Right cardiac atrium (tissue), 5 donors: ENCODE results near the gene SLC35B2. TPM values are rescaled to one million over a fixed set of nuclear protein-coding genes. Genes with fewer than 3 reads are reported as not detected.
A peak's percentile ranks its signal among the peaks of the same experiment; 100 is the strongest.

Source experiments
- ATAC-seq, 2 donors: fragments of 200-7000 bp; cut with Tn5 transposase; one replicate each; pipeline versions ENCODE4 v1.8.0 to v1.9.1; 2020; ENCODE audit warnings: moderate library complexity in 2 of 2, mild to moderate bottlenecking in 1 of 2
- DNase-seq, 3 donors: peaks; one replicate each; pipeline ENCODE4 v3.0.0-alpha.2; 2020
- H3K27ac ChIP-seq: one replicate; pipeline ENCODE4 v1.5.1; 2013; ENCODE audit warnings: mild to moderate bottlenecking, low read length, control low read depth, moderate library complexity
- H3K27me3 ChIP-seq: one replicate; pipeline ENCODE4 v1.6.1; 2013; ENCODE audit not compliant: control insufficient read depth, insufficient read depth
- H3K4me1 ChIP-seq: one replicate; pipeline ENCODE4 v1.6.1; 2013; ENCODE audit warnings: low read length; ENCODE audit not compliant: control insufficient read depth, insufficient read depth
- H3K4me3 ChIP-seq: one replicate; pipeline ENCODE4 v1.5.1; 2013; ENCODE audit warnings: low read length, control low read depth
- H3K9me3 ChIP-seq: one replicate; pipeline ENCODE4 v1.6.1; 2013; ENCODE audit warnings: low read length; ENCODE audit not compliant: control insufficient read depth
- whole genome bisulfite sequencing: extraction: QIAGEN DNeasy Blood & Tissue Kit; methylation state at CpG from one replicate; pipeline ENCODE4 v1.1.7; 2013; 5-methylcytosine and 5-hydroxymethylcytosine counted together
- intact Hi-C, 4 donors: fragments of 100-400 bp; cut with DNase I; formaldehyde crosslinking; loops; one replicate each; pipeline versions ENCODE4 v1.11.0 to v1.14.0; 2022 to 2023
- polyA plus RNA-seq: library from polyadenylated mRNA; stranded (reverse); fragments of 200-250 nt; gene quantifications from one replicate; pipeline ENCODE4 v1.2.3, GENCODE V29; 2013
- total RNA-seq, 4 donors: library from RNA; stranded (reverse); fragmentation: NEBNext Ultra II Directional; extraction: Animal tissue kit (Norgen Biotek cat#: 25700); gene quantifications; one replicate each; pipeline ENCODE4 v1.2.1, GENCODE V29; 2021
- donor health status: healthy with polysubstance abuse.
- donor health status: DM: no; HTN: yes; CAD: no.
- donor health status: DM: no; HTN: no; CAD: no.
- donor health status: DM: no; HTN: yes; CAD: no; lungs with severe emphysema.
- donor health status: DM: yes; HTN: yes; CAD: no.

Gene SLC35B2
- total and polyA plus RNA-seq, 5 donors = 15.8 to 25.2 (median 21.8) TPM

DNA sequence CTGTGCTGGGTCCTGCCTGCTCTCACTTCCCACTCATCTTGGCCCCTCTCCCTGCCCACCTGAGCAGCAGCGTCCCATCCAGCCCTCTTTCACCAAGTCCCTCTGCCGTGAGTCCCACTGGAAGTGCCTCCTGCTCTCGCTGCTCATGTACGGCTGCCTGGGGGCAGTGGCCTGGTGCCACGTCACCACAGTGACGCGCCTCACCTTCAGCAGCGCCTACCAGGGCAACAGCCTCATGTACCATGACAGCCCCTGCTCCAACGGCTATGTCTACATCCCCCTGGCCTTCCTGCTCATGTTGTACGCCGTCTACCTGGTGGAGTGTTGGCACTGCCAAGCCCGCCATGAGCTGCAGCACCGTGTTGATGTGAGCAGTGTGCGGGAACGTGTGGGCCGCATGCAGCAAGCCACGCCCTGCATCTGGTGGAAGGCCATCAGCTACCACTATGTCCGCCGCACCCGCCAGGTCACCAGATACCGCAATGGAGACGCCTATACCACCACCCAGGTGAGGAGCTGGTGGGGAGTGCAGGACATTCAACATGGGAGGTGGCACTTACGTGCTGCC is 15.8 kb upstream of the SLC35B2 start:
- no peak for DNase-seq
- no peaks in the 10 kb centered on the region for H3K4me1 ChIP-seq
- H3K27ac ChIP-seq = no peak overlapping the region
- intact Hi-C loops = loop anchor here in 1 of 4 donors (10.0 kb wide), 1 partner anchor 62 kb away; no protein-coding TSS in a partner anchor
- no peak overlapping the region for H3K4me3 ChIP-seq
- 84% methylated on average over 23 of the region's 23 CpGs for WGBS
- H3K27me3 ChIP-seq = no peaks in the 10 kb centered on the region
- no peak for ATAC-seq
- no peaks in the 10 kb centered on the region for H3K9me3 ChIP-seq

DNA sequence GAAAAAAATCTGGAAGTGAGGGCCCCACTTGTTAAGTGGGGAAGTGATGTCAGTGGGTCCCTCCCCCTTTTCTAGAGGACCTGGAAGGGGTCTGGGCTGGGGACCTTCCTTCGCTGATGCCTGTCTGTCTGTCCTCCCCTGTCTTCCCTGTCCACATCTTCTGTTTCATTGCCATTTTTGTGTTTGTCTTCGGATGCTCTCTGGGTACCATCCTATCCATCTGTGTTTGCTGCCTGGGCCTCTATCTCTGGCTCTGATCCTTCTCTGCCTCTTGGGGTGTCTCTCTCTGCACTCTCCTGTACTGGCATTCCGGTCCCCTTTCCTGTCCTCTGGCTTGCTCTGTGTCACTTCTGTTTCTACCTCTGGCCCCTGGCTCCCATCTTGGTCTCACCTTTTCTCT is 15.2 kb upstream of the SLC35B2 start:
- DNase-seq (no peak), ATAC-seq (no peak)
- intact Hi-C loops = loop anchor here in 1 of 4 donors (10.0 kb wide), 1 partner anchor 62 kb away; no protein-coding TSS in a partner anchor
- H3K4me3 ChIP-seq = no peak overlapping the region
- no peaks in the 10 kb centered on the region for H3K27me3 ChIP-seq
- no peaks in the 10 kb centered on the region for H3K9me3 ChIP-seq
- 85% methylated on average over 3 of the region's 3 CpGs for WGBS
- no peak overlapping the region for H3K27ac ChIP-seq
- H3K4me1 ChIP-seq = no peaks in the 10 kb centered on the region

- no peaks in the 10 kb centered on the region for H3K27me3 ChIP-seq
- no peak overlapping the region for H3K27ac ChIP-seq
- WGBS = 56% methylated on average over 3 of the region's 3 CpGs
- H3K4me3 ChIP-seq = no peak overlapping the region
- ATAC-seq (no peak), DNase-seq (no peak)
- intact Hi-C loops = loop anchor here in 1 of 4 donors (10.0 kb wide), 1 partner anchor 63 kb away; no protein-coding TSS in a partner anchor
- H3K4me1 ChIP-seq = no peaks in the 10 kb centered on the region
- H3K9me3 ChIP-seq = no peaks in the 10 kb centered on the region
Measured at GRCh38 chr6:44271914-44272313, 14.6 kb upstream of the SLC35B2 start.

DNA sequence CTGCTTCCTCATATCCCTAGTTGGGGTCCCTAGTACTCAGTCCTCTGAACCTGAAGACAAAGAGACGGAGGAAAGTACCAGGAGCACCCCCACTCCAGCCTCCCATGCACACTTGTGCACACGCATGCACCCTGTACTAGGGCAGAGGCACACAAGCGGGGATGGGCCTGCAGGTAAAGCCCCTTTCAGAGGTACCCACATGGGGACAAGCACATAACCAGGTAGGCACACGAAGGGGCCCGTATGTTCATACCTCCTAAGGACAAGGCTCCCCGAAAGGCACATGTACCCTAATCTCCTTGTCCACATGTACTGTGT is 14.0 kb upstream of the SLC35B2 start:
- ATAC-seq (no peak), DNase-seq (no peak)
- H3K4me1 ChIP-seq = no peaks in the 10 kb centered on the region
- intact Hi-C loops = loop anchor here in 1 of 4 donors (10.0 kb wide), 1 partner anchor 63 kb away; no protein-coding TSS in a partner anchor
- no peaks in the 10 kb centered on the region for H3K9me3 ChIP-seq
- H3K27ac ChIP-seq = no peak overlapping the region
- WGBS = 77% methylated on average over 6 of the region's 6 CpGs
- H3K4me3 ChIP-seq = no peak overlapping the region
- no peaks in the 10 kb centered on the region for H3K27me3 ChIP-seq

DNA sequence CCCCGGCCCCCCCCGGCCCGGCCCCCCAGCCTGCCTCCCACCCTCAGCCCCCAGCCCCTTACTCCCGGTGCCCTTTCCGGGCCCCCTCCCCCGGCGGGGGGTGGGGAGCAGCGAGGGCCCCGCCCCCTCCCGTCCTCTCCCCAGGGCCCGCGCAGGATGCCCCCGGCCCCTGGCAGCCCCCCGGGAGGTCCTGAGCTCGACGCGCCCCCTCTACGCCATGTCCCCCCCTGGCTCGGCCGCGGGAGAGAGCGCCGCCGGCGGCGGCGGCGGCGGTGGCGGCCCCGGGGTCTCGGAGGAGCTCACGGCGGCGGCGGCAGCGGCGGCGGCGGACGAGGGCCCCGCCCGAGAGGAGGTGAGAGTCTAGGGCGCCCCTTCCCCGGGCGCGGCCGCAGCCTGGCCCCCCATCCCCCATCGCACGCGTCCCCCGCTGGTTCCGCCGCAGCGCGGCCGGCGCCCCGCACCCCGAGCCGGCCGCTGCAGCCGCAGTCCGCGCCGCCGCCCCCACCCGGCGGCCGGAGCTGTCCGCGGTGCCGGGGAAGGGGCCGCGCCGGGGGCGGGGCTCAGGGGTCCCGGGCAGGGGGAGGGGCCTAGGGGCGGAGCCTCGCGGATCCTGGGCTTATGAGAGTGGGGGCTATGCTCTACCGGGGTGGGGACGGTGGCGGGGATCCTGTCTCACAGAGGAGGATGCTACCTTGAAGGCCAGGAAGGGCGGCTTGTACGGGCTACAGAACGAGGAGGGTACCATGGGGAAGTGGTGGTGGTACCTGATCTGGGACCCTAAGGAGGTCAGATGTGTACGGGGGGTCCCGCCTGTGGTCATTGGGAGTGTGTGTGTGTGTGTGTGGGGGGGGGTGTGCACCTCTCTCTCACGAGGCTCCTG is 13.4 kb upstream of the SLC35B2 start:
- Histone ChIP-seq H3K27me3 (no peaks in the 10 kb centered on the region), H3K9me3 (no peaks in the 10 kb centered on the region), H3K4me1 (no peaks in the 10 kb centered on the region), H3K27ac (no peak overlapping the region), H3K4me3 (peak overlapping the region; percentile 77)
- DNase-seq = no peak
- 2% methylated on average over 89 of the region's 90 CpGs for WGBS
- no peak for ATAC-seq
- intact Hi-C loops = loop anchor here in 1 of 4 donors (10.0 kb wide), 1 partner anchor 64 kb away; no protein-coding TSS in a partner anchor

- peak in 1 of 3 donors; percentile 63 for DNase-seq
- no peaks in the 10 kb centered on the region for H3K27me3 ChIP-seq
- WGBS = 9% methylated on average over 29 of the region's 29 CpGs
Measured at GRCh38 chr6:44269921-44270525, 12.7 kb upstream of the SLC35B2 start, which contains the start of gene TMEM151B. TMEM151B (plus strand) TSS chr6:44270450; CDS start chr6:44270743, 293 bp downstream.

DNA sequence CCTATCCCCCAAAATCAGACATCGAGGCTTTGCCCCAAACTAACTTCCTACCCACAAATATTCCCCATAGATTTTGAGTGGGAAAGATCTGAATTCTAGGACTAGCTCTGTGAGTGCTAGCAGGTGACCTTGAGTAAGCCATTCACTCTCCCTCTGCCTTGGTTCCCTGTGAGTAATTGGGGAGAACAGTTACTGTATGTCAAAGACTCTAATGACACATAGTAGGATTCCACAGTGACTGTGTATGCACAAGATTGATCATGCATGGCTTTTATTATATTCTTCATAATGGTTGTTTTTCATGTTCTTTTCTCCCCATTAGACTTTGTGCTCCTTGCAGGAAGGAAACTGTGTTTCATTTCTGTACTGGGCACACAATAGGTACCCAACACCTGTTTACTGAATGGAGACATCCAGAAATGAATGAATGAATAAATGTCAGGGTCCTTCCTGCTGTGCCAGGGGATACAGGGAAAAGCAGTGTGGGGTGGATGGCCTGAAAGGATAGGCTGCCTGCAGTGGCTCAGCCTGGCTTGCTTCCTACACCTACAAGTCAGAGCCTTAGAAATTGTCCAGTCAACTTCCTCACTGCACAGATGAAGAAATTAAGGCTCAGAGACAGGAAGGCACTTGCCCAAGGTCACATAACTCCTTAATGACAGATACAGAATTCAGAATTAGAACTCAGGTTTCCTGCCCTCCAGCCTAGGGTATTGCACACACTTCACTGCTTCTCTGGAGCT is 12.0 kb upstream of the SLC35B2 start:
- H3K9me3 ChIP-seq = no peaks in the 10 kb centered on the region
- intact Hi-C loops = loop anchor here in 1 of 4 donors (5.0 kb wide), 1 partner anchor 68 kb away; no protein-coding TSS in a partner anchor
- WGBS = 74% methylated on average over 1 of the region's 1 CpG
- no peak overlapping the region for H3K4me3 ChIP-seq
- peaks cover 1% of the 10 kb centered on the region for H3K4me1 ChIP-seq
- H3K27ac ChIP-seq = no peak overlapping the region
- no peaks in the 10 kb centered on the region for H3K27me3 ChIP-seq
- no peak for DNase-seq
- no peak for ATAC-seq

More at GRCh38 chr6:44269921-44270525, 12.7 kb upstream of the SLC35B2 start, which contains the start of gene TMEM151B:
- intact Hi-C loops = loop anchor here in 2 of 4 donors (5.0 to 10.0 kb wide), 2 partner anchors 65 to 67 kb away; no protein-coding TSS in a partner anchor
- Histone ChIP-seq H3K4me3 (peak within 1 kb of the TSS; percentile 77), H3K4me1 (no peaks in the 10 kb centered on the region), H3K9me3 (no peaks in the 10 kb centered on the region), H3K27ac (no peak within 1 kb of the TSS)
- no peak for ATAC-seq

- WGBS = 18% methylated on average over 5 of the region's 5 CpGs
- ATAC-seq (no peak), DNase-seq (no peak)
- Histone ChIP-seq H3K4me1 (peaks cover 12% of the 10 kb centered on the region), H3K4me3 (no peak overlapping the region), H3K9me3 (no peaks in the 10 kb centered on the region), H3K27ac (no peak overlapping the region), H3K27me3 (no peaks in the 10 kb centered on the region)
- intact Hi-C loops = loop anchor here in 2 of 4 donors (1.0 to 5.0 kb wide), 2 partner anchors 69 to 70 kb away; no protein-coding TSS in a partner anchor
Measured at GRCh38 chr6:44268095-44268628, 10.8 kb upstream of the SLC35B2 start.

DNA sequence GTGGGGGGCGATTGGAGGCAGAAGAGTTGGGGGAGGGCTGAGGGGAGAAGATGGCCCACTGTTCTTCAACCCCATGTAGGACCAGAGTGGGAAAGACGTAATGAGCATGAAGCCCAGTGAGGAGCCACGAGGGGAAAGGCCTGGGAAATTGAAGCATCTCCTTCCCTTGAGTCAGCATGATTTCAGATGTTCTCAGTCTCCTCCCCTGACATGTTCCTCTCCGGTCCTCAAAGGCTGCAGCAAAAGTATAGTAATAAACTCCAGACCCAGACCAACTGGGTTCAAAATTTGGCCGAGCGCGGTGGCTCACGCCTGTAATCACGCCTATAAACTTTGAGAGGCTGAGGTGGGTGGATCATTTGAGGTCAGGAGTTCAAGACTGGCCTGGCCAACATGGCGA is 9.9 kb upstream of the SLC35B2 start:
- no peak overlapping the region for H3K27ac ChIP-seq
- peaks cover 14% of the 10 kb centered on the region for H3K4me1 ChIP-seq
- H3K27me3 ChIP-seq = no peaks in the 10 kb centered on the region
- H3K4me3 ChIP-seq = no peak overlapping the region
- intact Hi-C loops = loop anchor here in 1 of 4 donors (5.0 kb wide), 1 partner anchor 70 kb away; no protein-coding TSS in a partner anchor
- no peaks in the 10 kb centered on the region for H3K9me3 ChIP-seq
- WGBS = 67% methylated on average over 10 of the region's 10 CpGs
- DNase-seq (no peak), ATAC-seq (no peak)

GRCh38 chr6:44266347-44266746 is 9.0 kb upstream of the SLC35B2 start:
- H3K27ac ChIP-seq = no peak overlapping the region
- WGBS = 69% methylated on average over 3 of the region's 3 CpGs
- intact Hi-C loops = loop anchor here in 1 of 4 donors (5.0 kb wide), 1 partner anchor 71 kb away; no protein-coding TSS in a partner anchor

More at GRCh38 chr6:44266347-44266746, 9.0 kb upstream of the SLC35B2 start:
- no peaks in the 10 kb centered on the region for H3K27me3 ChIP-seq
- H3K4me3 ChIP-seq = no peak overlapping the region
- peaks cover 14% of the 10 kb centered on the region for H3K4me1 ChIP-seq
- no peaks in the 10 kb centered on the region for H3K9me3 ChIP-seq
- ATAC-seq = no peak
- DNase-seq = no peak
